GM19351 (cell line): ENCODE data around the gene MLPH.

Experiments used
- ATAC-seq: cut with Tn5 transposase; IDR thresholded peaks from one replicate; pipeline ENCODE4 v1.9.1; 2021; ENCODE audit warnings: mild to moderate bottlenecking, moderate library complexity; ENCODE audit not compliant: unreplicated experiment

Gene MLPH

GRCh38 chr2:237597196-237598145 lies 110.4 kb downstream of the MLPH start:
- no peak for ATAC-seq

DNA sequence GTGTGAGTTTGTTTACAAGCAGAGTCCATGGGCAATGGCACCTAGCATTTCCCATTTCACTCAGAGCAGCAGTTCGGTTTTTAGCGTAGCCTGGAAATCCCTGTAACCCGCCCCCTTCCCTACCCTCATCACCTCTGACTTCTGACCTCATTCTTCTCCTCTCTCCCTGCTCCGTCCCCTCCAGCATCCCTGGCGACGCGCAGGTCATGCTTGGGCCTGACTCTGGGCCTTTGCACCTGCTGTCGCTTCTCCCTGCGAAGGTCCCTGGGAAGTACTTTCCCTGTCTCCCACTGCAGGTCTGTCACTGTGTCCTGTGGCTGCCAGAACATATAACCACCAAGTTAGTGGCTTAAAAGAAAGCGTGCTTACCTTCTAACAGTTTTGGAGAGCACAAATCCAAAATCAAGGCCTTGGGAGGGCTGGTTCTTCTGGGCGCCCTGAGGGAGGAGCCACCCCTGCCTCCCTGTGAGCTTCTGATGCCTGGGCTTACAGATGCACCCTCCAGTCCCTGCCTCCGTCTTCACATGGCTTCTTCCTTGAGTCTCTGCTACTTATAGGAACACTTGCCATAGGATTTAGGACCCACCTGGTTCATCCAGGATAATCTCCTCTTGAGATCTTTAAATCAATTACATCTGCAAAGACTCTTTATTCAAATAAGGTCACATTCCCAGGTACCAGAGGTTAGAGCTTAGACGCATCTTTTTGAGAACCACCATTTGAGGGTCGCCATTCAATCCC lies 111.6 kb downstream of the MLPH start:
- ATAC-seq, result no peak

DNA sequence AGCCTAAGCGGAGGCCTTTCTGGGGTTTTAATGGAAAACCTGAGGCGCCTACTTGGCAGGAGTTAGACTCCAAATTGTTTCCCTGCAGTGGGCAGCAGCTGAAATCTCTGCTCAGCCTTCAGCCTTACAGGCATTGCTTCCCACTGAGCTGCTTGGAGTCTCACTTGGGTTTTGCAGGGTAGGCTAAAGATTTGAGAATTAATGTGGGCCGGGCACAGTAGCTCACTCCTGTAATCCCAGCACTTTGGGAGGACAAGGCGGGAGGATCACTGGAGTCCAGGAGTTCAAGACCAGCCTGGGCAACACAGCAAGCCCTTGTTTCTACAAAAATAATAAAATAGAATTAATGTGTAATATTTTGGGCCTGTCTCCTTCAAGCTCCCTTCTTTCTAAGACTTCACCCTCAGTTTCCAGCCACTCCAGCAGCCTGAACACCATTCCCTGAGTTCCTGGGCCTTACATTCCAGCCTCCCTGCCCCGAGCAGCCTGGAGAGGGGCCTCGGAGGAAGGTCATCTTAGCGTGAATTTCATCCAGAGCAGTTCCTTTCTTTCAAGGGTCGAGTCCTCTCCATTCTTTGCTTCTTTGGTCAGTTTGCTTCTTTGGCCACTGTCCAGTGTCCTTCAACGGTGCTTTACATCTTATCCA lies 112.5 kb downstream of the MLPH start:
- no peak for ATAC-seq

DNA sequence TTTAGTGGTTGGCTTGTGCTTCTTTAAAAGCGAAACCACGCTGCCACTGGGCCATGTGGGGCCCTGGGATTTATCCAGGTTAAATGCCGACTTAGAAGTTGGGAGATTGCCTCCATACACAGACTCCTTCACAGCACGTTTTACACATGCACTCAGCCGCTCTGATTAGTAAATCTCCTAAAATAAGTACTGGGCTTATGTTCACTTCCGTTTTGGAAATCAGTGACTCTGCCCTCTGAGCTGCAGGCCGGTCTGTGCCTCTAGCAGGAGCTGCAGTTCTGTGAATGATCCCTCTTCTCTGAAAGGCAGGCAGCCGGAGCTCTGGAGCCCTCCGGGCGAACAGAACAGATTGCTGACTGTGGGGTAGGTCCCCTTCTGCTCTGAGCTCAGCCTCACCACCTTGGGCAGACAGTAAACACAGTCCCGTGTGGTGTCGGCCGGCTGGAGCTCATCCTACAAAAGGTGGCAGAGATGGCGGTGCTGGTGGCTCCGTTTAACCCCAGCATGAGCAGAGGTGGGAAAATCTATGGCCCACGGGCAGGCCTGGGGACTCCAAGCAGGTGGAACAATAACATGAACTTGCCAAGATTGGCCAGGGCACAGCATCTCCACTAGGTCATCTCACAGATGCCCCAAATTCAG lies 113.3 kb downstream of the MLPH start:
- no peak for ATAC-seq

GRCh38 chr2:237601453-237602116 lies 114.5 kb downstream of the MLPH start:
- no peak for ATAC-seq

DNA sequence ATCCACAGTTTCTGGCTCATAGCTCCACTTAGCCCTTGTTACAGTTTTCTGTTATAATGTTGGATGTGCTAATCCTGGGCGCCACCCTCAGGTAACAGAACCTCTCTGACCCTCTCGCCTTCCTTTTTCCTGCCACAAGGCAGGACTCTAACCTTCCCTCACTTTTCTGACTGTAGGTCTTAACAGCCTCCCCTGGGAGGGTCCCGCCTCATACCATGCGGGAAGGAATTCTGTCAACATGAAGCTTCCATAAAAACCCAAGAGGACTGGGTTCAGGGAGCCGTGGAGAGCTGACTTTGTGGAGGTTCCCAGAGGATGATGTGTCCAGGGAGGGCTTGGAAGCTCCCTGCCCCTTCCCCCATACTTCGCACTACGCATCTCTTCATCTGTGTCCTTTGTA lies 115.4 kb downstream of the MLPH start:
- no peak for ATAC-seq

DNA sequence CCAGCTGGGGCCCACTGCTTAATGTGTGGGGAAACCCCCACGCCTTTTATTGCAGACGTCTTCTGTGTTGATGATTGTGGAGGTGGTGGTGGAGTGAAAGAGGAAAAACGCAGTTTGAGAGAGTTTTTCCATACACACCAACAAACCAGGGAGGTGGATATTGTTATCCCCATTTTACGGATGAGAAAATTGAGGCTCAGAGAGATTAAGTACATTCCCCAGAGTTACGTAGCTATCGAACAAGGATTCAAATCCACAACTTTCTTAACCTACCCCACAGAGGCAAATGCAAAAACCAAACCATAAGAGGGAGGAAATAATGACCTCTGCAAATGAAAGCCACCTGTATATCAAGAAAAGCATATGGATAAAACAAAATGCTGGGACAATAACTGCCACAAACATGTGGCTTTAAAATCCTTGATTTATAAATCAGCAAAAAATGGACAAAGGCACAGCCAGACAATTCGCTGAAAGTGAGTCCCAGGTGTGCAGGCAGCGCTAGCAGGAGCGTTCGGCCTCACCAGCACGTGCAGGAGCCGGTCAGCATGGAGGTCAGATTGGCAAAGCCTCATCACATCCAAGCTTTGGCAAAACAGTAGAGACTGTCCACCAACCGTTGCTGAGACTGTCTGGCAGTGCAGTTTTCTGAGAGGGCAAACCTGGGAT lies 116.1 kb downstream of the MLPH start:
- no peak for ATAC-seq

GRCh38 chr2:237603718-237604362 lies 116.8 kb downstream of the MLPH start:
- no peak for ATAC-seq

- ATAC-seq, result no peak
Measured at GRCh38 chr2:237604391-237604790, 117.3 kb downstream of the MLPH start.
